Left lung (tissue), 10 donors: ENCODE results near the gene DDX3X. TPM values are rescaled to one million over a fixed set of nuclear protein-coding genes. Genes with fewer than 3 reads are reported as not detected.
"Not testable (repeated sequence)": the region's sequence is repeated elsewhere in the genome, so short reads cannot be mapped to it uniquely, and the experiment has no call there.

Source experiments
- ATAC-seq: fragments of 200-7000 bp; cut with Tn5 transposase; one replicate; pipeline ENCODE4 v1.9.1; 2020; ENCODE audit warnings: moderate library complexity
- DNase-seq, 4 donors: peaks; one replicate each; pipeline ENCODE4 v3.0.0-alpha.2; 2013 to 2020
- H3K27ac ChIP-seq, 2 donors: fragments of 200-600 bp; sonication (generic) in 1 of 2; one replicate each; pipeline versions ENCODE4 v1.5.0 to v1.8.0; 2020 to 2021
- H3K27me3 ChIP-seq, 2 donors: fragments of 200-600 bp; sonication (generic) in 1 of 2; one replicate each; pipeline versions ENCODE4 v1.5.0 to v1.8.0; 2020 to 2021
- H3K36me3 ChIP-seq, 2 donors: fragments of 200-600 bp; sonication (generic) in 1 of 2; one replicate each; pipeline versions ENCODE4 v1.5.0 to v1.8.0; 2020 to 2021
- H3K4me1 ChIP-seq, 2 donors: fragments of 200-600 bp; one replicate each; pipeline ENCODE4 v1.8.0; 2021
- H3K4me3 ChIP-seq, 2 donors: fragments of 200-600 bp; sonication (generic) in 1 of 2; one replicate each; pipeline versions ENCODE4 v1.5.0 to v1.8.0; 2020 to 2021; ENCODE audit warnings: mild to moderate bottlenecking in 1 of 2
- H3K9me3 ChIP-seq, 2 donors: fragments of 200-600 bp; sonication (generic) in 1 of 2; one replicate each; pipeline versions ENCODE4 v1.5.0 to v1.8.0; 2020 to 2021
- CTCF ChIP-seq, 2 donors: fragments of 200-600 bp; sonication (generic) in 1 of 2; IDR thresholded peaks; one replicate each; pipeline versions ENCODE4 v1.5.0 to v1.8.0; 2021; ENCODE audit warnings: antibody characterized with exemption in 2 of 2
- intact Hi-C, 2 donors: fragments of 100-400 bp; cut with DNase I; formaldehyde crosslinking; loops; one replicate each; pipeline versions ENCODE4 v1.11.2 to v1.14.2; 2022
- polyA plus RNA-seq, 6 donors: library from polyadenylated mRNA; unstranded; fragments of 120-200 nt; gene quantifications; one replicate each; pipeline ENCODE4 v1.2.1, GENCODE V29; 2013; ENCODE audit not compliant: insufficient read length in 6 of 6
- total RNA-seq, 2 donors: library from RNA; stranded (reverse); fragmentation: NEBNext Ultra II Directional; extraction: Animal tissue kit (Norgen Biotek cat#: 25700); gene quantifications; one replicate each; pipeline ENCODE4 v1.2.1, GENCODE V29; 2021
- donor health status: DM: no; HTN: yes; CAD: no.
- donor health status: DM: no; HTN: no; CAD: no.

The DDX3X gene
- total and polyA plus RNA-seq, 8 donors = 239 to 360 (median 266) TPM

GRCh38 chrX:41406201-41406600 is 72.2 kb downstream of the DDX3X start:
- Histone ChIP-seq H3K9me3 (peaks cover 0 to 2% of the 10 kb centered on the region in 2 donors), H3K4me1 (no peaks in the 10 kb centered on the region), H3K27ac (no peak overlapping the region), H3K27me3 (no peaks in the 10 kb centered on the region), H3K36me3 (no peaks in the 10 kb centered on the region), H3K4me3 (no peak overlapping the region)
- intact Hi-C loops = no loop called here
- no peak for DNase-seq
- no peak for TF ChIP-seq CTCF (IDR thresholded peaks at IDR 0.05)
- no peak for ATAC-seq

GRCh38 chrX:41407816-41408215 is 73.9 kb downstream of the DDX3X start:
- ATAC-seq = no peak
- Histone ChIP-seq H3K27ac (no peak overlapping the region), H3K27me3 (no peaks in the 10 kb centered on the region), H3K36me3 (no peaks in the 10 kb centered on the region), H3K4me1 (no peaks in the 10 kb centered on the region), H3K4me3 (no peak overlapping the region), H3K9me3 (no peaks in the 10 kb centered on the region)
- no peak for DNase-seq
- intact Hi-C loops = no loop called here
- TF ChIP-seq CTCF (IDR thresholded peaks at IDR 0.05) = no peak

- no peaks in the 10 kb centered on the region for H3K4me1 ChIP-seq
- no peak for TF ChIP-seq CTCF (IDR thresholded peaks at IDR 0.05)
- no peaks in the 10 kb centered on the region for H3K27me3 ChIP-seq
- H3K4me3 ChIP-seq = no peak overlapping the region
- H3K36me3 ChIP-seq = no peaks in the 10 kb centered on the region
- no peaks in the 10 kb centered on the region for H3K9me3 ChIP-seq
- DNase-seq (no peak), ATAC-seq (no peak)
- H3K27ac ChIP-seq = no peak overlapping the region
- intact Hi-C loops = no loop called here
Measured at GRCh38 chrX:41408576-41408975, 74.6 kb downstream of the DDX3X start.

DNA sequence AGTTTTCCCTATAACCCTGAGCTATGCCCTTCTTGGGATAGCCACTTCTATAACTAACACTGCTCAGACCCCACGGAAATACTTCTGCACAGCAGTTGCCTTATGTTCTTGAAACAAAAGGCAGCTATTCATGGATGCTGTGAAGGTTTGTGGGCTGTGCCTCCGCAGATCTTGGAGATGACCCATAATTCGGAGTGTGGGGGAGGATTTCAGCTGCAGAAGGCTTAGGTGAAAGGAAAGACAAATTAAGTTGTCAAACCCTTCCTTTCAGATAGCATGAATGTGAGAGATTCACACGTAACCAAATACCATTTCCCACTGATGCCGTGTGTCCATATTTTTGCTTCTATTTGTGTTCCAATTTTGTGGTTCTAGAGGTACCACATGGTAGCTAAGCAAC is 75.0 kb downstream of the DDX3X start:
- H3K36me3 ChIP-seq = no peaks in the 10 kb centered on the region
- intact Hi-C loops = no loop called here
- H3K27me3 ChIP-seq = no peaks in the 10 kb centered on the region
- H3K27ac ChIP-seq = no peak overlapping the region
- no peak for DNase-seq
- TF ChIP-seq CTCF (IDR thresholded peaks at IDR 0.05) = no peak
- H3K9me3 ChIP-seq = no peaks in the 10 kb centered on the region
- ATAC-seq = no peak
- no peak overlapping the region for H3K4me3 ChIP-seq
- no peaks in the 10 kb centered on the region for H3K4me1 ChIP-seq

DNA sequence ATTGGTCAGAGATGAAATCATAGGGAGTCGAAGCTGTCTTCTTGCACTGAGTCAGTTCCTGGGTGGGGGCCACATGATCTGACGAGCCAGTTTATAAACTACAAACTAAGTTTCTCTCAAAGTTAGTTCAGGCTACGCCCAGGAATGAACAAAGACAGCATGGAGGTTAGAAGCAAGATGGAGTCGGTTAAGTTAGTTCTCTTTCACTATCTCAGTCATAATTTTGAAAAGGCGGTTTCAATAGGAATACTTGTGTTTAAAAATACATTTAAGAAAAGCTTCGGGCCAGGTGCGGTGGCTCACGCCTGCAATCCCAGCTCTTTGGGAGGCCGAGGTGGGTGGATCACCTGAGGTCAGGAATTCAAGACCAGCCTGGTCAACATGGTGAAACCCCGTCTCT is 77.3 kb downstream of the DDX3X start:
- H3K27me3 ChIP-seq, DNase-seq, H3K4me3 ChIP-seq, H3K36me3 ChIP-seq, H3K4me1 ChIP-seq, ATAC-seq, H3K9me3 ChIP-seq, intact Hi-C loops, H3K27ac ChIP-seq: not testable (repeated sequence)

DNA sequence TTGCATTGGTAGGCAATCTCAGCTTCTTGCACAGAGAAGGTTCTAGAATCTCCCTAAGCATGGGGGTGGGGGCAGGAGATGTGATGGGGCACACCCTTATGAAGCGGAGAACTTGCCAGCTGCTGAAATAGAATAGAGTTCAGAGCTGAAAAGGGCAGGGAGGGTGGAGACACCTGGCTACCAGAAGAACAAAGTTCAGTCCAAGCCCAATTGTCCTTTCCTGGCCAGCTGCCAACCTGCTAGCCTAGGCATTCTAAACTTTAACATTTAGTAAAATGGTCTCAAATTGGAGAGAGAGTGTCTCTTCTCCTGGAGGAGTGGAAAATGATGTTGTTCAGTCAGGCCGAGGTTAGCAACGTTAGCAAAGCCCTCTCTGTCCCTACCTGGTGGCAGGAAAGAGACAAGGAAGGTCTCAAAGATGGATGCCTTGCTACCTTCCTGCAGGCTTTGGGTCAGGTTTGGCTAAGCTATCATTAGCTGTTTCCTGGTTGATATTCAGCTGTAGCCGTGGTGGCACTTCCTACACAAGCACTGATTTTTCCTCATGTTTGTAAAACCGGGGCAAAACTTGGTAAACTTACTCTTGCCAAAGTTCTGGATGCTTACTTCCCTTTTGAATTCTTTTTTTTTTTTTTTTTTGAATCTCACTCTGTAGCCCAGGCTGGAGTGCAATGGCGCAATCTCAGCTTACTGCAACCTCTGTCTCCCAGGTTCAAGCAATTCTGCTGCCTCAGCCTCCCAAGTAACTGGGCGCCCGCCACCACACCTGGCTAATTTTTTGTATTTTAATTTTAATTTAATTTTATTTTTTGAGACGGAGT is 78.5 kb downstream of the DDX3X start:
- ATAC-seq (no peak), DNase-seq (no peak)
- no peaks in the 10 kb centered on the region for H3K27me3 ChIP-seq
- no peak overlapping the region for H3K27ac ChIP-seq
- no peak for TF ChIP-seq CTCF (IDR thresholded peaks at IDR 0.05)
- intact Hi-C loops = no loop called here
- no peak overlapping the region for H3K4me3 ChIP-seq
- no peaks in the 10 kb centered on the region for H3K4me1 ChIP-seq
- no peaks in the 10 kb centered on the region for H3K36me3 ChIP-seq
- no peaks in the 10 kb centered on the region for H3K9me3 ChIP-seq
